ENCODE results near the gene REEP6.
"Not testable (repeated sequence)": the region's sequence is repeated elsewhere in the genome, so short reads cannot be mapped to it uniquely, and the experiment has no call there.

Gene REEP6

GRCh38 chr19:1492474-1493006, 1.6 kb downstream of the REEP6 start:
- no peak for DNase-seq

DNA sequence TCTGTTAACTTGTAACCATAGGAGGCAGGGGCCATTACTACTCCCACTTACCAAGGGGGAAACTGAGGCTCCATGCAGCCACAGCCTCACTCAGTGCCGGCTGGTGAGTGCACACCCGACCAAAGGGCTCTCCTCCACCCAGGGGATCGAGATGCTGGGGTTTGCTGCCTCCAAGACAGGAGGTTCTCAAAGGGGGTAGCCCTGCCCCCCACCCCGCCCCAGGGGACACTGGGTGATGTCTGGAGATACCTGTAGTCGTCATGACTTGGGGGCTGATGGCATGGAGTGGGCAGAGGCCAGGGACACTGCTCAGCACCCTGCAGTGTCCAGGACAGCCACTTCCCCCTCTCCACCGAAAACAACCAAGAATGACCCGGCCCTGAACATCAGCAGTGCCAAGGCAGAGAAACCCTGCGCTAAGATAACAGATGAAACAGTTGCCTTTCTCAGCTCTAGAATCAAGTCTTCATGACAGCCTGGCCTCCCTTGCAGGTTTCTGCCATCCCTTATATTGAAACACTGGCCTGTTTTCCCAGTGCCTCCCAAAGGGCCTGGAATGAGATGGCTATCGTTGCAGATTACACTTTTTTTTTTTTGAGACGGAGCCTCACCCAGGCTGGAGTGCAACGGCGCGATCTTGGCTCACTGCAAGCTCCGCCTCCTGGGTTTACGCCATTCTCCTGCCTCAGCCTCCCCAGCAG, 3.3 kb downstream of the REEP6 start:
- DNase-seq = no peak

DNA sequence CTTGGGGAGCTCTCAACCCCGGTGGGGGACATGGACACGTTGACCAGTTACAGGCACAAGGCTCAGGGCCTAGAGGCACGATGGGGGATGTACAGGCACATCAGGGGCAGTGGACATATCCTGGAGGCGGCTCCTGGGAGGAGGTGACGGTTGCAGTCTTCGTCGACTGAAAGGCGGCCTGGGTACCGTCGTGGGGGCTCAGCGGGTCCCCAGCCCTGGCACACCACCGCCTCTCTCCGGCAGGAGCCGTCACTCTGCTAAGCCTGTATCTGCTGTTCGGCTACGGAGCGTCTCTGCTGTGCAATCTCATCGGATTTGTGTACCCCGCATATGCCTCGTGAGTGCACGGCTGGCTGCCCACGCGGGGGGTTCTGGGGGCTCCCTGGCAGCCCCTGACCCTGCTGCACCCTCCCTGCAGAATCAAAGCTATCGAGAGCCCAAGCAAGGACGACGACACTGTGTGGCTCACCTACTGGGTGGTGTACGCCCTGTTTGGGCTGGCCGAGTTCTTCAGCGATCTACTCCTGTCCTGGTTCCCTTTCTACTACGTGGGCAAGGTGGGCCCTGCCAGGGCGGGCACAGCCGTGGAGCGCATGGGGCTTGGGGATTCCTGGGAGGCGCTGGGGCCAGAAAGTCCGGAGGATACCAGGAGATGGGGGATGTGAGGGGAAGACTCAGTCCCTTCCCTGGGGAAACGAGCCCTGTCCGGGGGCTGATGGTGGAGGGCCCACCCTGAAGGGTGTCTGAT, 4.2 kb downstream of the REEP6 start:
- DNase-seq = no peak

- DNase-seq = no peak
Measured at GRCh38 chr19:1495799-1496713, 5.1 kb downstream of the REEP6 start.

DNA sequence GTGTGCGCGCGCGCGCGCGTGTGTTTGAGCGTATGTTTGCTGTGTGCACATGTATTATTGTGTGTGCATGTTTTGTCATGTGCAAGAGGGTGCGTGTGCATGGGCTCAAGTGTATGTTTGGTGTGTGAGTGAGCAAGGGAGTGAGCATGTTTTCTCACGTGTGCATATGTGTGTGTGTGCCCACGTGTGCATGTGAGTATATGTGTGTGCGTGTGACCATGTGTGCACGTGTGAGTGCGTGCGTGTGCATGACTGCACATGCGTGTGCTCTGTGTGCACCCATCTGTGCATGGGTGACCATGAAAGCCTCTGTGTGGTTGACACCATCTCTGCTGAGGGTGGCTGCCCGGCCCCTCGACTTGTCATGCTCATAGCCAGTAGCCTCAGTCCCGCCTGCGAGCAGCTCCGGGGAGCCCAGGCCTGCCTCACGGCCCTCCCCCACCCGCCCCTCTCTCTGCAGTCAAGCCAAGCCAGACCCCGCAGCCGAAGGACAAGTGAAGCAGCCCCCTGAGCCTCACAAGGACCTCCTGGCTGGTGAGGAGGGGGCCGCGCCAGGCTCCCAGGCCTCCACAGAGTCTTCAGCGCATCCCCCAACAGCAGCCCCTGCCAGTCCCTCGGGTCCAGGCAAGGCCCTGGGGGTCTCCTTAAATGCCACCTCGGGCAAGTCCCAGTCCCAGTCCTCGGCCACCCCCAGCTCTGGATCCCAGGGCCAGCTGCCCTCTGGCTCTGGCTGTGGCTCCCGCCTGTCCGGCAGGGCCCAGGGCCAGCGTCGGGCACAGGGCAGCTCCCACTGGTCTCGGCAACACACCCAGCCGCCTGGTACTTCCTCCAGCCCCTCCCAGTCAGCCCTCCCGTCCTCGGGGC, 6.0 kb downstream of the REEP6 start:
- no peak for DNase-seq

DNA sequence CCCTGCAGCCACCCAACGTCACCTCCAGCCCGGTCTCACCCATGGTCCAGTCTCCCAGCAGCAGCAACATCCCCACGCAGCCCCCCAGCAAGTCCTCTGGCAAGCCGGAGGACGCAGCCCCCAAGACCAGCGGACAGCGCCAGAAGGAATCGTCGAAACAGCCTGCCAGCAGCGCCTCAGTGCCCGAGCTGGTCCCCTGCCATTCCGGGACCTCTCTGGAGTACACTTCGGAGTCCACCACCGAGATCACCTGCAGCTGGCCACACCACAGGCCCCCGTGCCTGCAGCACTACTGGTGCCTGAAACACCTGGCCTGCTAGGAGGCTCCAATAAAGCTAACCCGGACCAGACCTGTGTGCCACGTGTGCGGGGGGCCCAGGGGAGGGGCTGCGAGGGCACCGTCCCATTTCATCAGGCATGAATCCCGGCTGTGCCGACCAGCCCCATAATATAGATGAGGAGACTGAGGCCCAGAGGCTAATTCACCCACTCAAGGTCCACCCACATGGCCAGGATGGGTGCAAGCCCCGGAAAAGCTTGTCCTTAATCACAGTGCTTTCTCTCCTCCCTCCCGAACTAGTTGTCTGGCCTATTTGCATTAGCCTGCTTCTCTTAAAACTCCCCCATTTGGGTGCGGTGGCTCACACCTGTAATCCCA, 6.7 kb downstream of the REEP6 start:
- no peak for DNase-seq

DNA sequence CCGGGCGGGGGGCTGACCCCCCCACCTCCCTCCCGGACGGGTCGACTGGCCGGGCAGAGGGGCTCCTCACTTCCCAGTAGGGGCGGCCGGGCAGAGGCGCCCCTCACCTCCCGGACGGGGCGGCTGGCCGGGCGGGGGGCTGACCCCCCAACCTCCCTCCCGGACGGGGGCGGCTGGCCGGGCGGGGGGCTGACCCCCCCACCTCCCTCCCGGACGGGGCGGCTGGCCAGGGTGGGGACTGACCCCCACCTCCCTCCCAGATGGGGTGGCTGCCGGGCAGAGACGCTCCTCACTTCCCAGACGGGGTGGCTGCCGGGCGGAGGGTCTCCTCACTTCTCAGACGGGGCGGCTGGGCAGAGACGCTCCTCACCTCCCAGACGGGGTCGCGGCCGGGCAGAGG, 8.2 kb downstream of the REEP6 start:
- DNase-seq = not testable (repeated sequence)

DNA sequence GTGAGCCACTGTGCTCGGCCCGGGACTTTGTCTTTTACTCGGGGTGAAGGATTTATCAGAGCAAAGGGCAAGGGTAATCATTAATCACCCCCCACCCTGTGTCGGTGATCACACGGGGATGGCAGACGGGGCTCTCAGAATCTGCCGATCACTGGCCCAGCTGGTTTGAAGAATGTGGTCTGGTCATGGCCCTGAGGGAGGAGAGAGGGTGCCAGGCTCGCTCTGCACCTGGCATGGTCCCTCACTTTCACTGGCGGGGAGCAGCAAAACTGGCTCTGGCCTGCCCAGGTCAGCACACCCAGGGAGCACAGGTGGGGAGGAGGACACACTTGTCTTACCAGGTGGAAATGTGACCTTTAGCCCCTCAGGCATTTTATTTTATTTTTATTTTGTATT, 10.2 kb downstream of the REEP6 start:
- no peak for DNase-seq

- no peak for DNase-seq
Measured at GRCh38 chr19:1502433-1503088, 11.6 kb downstream of the REEP6 start.

DNA sequence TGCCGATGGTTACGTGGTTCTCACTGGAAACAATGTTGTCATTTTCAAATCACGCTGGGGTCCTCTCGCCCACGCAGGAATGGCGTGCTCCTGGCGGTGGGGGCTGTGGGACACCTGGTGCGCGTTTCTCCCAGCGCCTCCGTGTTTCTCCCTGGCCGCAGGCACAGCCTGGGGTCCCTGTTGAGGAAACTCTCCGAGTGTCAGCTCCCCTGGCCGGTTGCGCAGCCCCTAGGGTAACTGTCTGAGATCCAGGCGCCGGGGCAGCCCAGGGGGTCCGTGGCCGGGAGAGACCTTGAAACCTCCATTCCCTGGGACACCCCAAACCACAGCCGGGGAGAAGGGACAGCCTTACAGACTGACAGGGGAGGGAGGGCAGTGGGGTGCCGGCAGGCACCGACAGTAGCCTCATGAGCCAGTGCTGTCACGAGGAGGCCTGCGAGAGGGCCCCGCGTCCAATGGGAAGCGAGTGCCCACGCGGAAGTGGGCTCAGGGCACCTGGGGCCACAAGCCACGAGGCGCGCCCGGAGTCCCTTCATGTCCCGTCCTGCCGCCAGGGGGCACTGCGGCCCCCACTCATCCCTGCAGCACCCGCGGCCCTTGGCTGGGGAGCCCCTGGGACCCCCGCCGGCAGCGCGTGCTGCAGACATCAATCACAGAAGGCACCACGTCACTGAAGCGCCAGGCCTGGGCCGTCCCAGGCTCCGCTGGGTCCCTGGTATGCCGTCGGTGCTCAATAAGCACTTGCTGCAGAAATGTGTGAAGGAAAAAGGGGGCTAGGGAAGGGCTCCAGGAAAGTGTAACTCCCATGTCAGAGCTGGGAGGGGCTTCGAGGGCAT, 12.3 kb downstream of the REEP6 start:
- no peak for DNase-seq

DNA sequence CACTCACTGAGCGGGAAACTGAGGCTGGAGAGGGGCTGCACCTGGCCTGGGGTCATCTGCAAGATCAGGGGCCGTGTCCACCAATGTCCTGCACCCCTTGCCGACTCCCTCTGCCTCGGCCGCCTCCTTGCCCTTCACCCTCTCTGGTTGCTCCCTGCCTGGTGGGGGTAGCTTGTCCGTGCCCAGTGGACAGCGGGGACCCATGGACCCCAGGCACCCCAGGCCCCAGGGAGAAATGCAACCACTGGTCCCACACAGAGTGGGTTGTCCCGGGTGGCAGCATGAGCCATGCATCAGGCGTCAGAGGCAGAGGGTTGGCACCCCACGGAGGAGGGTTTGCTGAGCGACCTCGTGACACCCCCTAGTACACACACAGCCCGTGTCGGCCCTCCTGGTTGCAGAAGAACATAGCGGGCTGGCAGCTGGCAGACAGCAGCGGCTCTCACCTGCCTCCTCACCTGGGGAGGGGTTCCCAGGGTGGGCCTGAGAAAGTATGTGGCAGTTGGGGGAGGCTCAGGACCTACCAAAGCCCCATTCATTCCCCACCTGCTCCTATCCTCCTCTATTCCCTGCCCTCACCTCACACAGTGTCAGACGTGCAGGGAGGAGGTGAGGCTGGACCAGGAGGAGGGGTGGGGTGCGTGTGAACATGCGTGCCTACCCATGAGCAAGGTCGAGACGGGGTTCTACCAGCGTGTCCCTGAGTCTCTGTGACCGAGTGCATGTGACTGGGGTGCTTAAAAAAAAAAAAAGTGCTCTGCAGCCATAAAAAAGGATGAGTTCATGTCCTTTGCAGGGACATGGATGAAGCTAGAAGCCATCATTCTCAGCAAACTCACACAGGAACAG, 13.2 kb downstream of the REEP6 start:
- no peak for DNase-seq

GRCh38 chr19:1505012-1505411, 14.0 kb downstream of the REEP6 start:
- no peak for DNase-seq

DNA sequence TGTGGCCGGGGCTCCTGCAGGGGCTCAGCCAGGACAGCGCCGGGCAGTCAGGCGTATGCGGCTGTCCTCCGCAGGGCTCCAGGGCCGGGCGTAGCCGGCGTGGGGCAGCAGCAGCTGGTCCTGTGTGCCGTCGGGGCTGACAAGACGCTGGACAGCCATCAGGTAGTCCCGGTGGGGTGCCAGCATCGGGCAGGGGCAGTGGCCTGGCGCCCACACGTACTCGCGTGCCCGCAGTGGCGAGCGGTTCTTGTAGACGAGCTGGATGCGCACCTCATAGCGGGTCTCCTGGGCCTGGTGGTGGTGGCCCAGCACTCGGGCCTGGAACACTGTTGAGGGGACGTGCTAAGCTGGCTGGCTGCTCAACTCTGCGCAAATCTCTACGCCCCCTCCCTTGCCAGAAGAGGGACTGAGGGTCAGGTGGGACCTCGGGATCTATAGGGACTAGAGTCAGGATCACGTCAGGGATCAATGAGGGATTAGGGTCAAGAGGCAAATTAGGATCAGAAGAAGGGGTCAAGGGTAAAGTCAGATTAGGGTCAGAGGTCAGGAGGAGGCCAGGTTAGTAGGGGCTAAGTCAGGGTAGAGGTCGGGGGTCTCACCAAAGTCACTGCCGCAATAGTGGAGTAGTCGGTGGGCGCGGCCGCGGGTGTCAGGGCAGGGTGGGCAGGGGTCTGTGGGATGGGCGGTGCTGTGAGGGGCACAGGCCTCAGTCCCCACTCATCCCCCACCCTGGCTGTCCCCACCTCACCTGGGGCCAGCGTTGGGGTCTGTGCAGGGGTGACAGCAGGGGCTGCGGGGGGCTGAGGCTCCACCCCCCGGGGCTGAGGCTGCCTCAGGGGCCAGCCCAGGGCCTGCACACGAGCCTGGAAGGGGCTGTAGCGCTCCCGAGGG, 15.3 kb downstream of the REEP6 start:
- no peak for DNase-seq

DNA sequence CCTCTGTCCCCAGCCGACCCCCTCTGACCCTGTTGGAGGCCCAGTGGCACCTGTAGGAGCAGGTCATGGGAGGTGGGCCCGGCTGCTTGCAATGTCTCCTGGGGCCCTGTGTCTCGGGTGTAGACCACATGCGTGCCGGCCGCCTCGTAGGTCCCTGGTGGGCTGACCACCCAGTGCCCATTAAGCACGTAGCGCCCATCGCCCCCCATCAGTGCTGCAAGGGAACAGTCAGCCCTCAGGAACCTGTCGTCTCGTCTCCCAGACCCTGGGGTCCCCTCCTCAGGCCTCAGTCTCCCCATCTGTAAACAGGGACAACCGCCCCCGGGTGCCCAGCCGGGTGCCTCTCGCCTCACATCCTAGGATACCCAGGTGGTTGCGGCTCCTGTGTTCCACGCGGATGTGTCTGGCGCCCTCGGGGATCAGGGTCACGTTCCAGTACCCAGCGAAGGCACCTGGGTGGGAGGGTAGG, 16.2 kb downstream of the REEP6 start:
- DNase-seq = no peak

- peak; percentile 97 for DNase-seq
Measured at GRCh38 chr19:1507763-1508506, 17.0 kb downstream of the REEP6 start.

DNA sequence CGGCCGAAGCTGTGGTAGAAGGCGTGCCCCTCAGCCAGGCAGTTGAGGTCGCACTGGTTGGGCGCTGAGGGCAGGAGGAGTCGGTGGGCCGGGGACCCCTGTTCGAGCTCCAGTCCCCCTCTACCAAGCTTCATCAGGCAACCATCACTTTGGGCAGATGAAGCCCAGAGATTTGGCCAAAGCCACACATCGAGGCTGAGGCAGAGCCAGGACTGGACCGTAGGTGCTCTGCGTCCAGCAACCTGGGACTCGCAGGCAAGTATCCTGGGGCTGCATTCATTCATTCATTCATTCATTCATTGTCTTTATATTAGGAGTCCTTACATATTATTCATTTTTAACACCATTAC, 17.5 kb downstream of the REEP6 start:
- no peak for DNase-seq

Measured in NCI-H2171 (cell line).